GM21825 (cell line): Measurements from ENCODE around the gene RANBP10.
A peak's percentile ranks its signal among the peaks of the same experiment; 100 is the strongest.
"Not testable (repeated sequence)": the region's sequence is repeated elsewhere in the genome, so short reads cannot be mapped to it uniquely, and the experiment has no call there.

ENCODE experiments used
- ATAC-seq: cut with Tn5 transposase; IDR thresholded peaks from one replicate; pipeline ENCODE4 v1.9.1; 2021; ENCODE audit warnings: mild to moderate bottlenecking, moderate library complexity; ENCODE audit not compliant: unreplicated experiment

RANBP10 gene

DNA sequence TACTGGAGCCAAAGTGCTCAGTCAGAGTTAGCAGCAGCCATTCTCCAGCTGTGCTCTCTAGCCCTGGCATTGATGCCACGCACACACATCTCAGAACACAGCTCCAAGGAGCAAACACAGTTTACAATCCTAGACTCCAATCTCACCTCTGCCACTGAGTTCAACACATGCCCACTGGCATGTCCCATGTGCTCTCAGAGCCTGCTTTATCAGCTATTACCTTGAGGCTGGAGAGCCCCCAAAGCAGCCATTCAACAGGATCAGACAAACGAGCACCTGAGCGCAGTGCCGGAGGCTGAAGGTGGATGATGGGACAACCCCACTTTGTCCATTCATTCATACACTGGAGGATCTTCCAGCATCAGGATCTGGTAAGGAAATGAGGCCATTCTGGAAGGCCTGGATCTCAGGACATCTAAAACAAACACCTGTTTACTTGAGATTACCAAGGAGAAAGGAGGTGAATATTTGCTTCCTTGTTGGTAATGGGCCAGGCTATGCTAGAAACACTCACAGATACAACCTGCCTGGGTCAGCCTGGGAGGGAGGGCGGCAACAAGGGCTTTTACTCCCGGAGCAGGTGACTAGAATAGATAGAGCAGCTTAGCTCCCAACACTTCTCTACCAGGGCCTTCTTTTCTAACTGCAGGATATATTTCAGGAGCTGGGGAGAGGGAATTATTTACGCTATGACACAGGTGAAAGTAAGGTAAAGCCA is 25.4 kb downstream of the RANBP10 start:
- ATAC-seq, result no peak

GRCh38 chr16:67779256-67780014 is 26.9 kb downstream of the RANBP10 start:
- no peak for ATAC-seq

DNA sequence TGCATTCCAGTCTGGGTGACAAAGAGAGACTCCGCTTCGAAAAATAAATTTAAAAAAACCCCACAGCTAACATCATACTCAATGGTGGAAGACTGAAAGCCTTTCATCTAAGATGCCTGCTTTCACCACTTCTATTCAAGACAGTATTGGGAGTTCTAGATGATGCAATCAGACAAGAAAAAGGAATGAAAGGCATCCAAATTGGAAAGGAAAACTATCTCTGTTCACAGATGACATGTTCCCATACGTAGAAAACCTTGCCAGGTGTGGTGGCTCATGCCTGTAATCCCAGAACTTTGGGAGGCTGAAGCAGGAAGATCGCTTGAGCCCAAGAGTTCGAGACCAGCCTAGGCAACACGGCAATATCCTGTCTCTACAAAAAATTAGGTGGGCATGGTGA is 31.1 kb downstream of the RANBP10 start:
- ATAC-seq, result no peak

GRCh38 chr16:67774457-67774853 is 31.9 kb downstream of the RANBP10 start:
- no peak for ATAC-seq

- no peak for ATAC-seq
Observed at GRCh38 chr16:67773569-67774456, 32.5 kb downstream of the RANBP10 start.

DNA sequence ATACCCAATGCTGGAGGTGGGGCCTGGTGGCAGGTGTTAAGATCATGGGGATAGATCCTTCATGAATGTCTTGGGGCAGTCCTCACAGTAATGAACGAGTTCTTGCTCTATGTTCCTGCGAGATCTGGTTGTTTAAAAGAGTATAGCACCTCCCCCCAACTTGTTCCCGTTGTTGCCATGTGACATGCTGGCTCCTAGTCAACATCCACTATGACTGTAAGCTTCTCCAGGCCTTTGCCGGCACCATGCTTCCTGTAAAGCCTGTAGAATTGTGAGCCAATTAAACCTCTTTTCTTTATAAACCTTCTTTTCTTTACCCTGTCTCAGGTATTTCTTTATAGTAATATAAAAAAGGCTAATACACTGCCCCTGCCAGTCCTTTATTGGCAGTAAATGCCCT is 33.3 kb downstream of the RANBP10 start:
- ATAC-seq, result no peak

DNA sequence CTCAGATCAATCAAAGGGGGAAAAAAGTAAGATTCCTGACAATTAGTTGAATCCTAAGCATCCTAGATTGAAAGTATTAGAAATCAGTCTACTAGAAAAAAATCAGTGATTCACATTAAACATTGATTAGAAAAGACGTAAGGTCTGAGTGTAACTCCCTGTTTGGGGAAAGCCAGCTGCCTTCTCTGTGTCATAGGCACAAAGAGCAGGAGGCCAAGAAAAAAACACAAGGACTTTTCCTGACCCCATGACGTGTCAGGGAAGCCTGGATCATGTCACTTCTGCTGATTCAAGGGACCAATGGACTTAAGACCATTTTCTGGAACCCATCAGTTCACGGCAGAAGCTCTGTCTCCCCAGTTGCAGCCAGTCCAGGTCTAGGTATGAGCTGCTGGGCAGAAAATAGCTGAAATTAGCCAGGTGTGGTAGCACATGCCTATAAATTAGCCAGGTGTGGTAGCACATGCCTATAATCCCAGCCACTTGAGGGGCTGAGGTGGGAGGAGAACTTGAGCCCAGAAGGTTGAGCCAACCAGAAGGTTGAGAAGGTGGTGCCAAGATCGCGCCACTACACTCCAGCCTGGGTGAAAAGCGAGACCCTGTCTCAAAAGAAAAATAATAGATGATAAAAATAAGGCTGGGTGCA is 35.9 kb downstream of the RANBP10 start:
- no peak for ATAC-seq

- no peak for ATAC-seq
Observed at GRCh38 chr16:67767953-67768352, 38.4 kb downstream of the RANBP10 start.

- ATAC-seq, result no peak
Observed at GRCh38 chr16:67766291-67766690, 40.1 kb downstream of the RANBP10 start.

GRCh38 chr16:67764158-67764667 is 42.1 kb downstream of the RANBP10 start:
- ATAC-seq, result no peak

DNA sequence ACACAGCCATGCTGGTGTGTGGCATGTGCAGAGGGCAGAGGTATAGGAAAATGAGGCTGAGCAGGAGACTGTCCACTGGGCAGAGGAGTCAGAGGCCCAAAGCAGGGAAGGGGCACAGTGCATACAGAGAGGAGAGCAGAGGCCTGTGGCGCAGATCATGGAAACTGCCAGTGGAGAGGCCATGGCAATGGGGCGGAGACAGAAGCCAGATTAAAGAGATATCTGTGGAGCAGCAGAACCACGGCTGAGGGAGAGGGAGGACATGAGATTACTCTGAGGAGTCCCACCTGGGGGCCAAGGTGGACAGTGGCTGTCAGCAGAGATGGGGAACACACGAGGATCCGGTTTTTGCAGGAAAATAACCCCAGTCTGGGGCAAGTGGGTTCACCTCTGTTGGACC is 43.3 kb downstream of the RANBP10 start:
- no peak for ATAC-seq

DNA sequence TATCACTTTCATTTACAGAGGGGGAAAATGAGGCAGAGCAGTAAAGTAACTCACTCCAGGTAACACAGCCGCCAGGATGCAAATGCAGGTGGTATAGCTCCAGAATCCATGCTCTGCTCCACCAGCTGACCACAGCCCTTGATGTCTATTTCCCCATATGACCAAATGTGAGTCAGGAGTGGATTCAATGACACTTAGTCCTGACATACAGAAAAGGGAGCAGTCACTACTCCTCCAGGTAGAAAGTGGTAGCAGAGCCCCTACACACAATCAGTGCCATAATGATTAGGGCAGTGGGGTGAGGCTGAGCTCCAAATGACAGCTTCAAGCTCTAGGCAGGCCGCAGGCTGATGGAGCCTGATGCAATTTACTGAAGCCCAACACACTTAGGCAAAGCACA is 44.0 kb downstream of the RANBP10 start:
- ATAC-seq, result no peak

- ATAC-seq, result no peak
Observed at GRCh38 chr16:67761924-67762323, 44.4 kb downstream of the RANBP10 start.

DNA sequence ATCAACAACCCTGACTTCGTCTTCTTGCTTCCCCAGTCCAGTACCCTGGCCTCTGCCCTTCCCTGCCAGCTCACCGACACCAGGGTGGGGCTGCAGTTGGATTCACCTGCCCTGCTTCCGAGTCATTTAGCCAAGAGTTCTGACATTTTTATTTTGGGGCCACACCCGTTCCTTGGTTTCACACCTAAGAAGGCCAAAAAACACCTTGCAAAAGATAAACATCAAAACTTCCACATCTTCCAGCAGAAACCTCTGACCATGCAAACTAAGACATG is 45.5 kb downstream of the RANBP10 start:
- no peak for ATAC-seq

GRCh38 chr16:67760206-67760955 is 46.0 kb downstream of the RANBP10 start:
- ATAC-seq, result no peak

- ATAC-seq, result no peak
Observed at GRCh38 chr16:67758966-67759365, 47.4 kb downstream of the RANBP10 start.

DNA sequence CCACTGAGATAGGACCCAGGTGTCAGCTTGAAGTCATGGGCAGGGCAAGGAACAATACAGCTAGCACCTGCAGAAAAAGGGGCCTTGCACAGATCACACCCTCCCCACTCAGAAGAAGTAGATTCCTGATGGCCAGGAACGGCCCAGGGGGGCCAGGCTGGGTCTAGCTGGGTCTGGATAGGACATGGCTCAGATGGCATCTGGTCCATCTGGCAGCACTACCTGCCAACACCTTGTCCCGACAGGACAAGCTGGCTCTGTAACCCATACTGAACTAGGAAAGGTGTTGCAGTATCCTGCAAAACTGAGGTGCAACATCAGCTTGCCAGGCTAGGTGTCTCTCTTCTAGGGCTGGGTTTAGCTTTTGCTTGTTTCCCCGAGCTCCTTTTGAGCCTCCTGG is 48.4 kb downstream of the RANBP10 start:
- ATAC-seq, result no peak

DNA sequence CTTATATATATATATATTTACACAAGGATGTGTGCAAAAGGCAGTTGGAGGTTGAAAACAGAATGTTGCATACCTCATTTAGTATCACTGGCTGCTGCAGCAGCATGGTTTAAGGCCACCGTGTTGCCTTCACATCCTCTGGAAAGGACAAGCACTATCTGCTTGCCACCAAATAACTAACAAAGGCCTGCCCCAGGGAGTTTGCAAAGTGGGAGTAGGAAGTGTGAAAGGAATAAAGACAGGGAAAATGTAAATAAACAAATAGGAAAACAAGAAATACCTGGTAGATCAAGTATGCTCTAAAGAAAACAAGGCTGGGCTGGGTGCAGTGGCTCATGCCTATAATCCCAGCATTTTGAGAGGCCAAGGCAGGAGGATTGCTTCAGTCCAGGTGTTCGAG is 53.7 kb downstream of the RANBP10 start:
- no peak for ATAC-seq

GRCh38 chr16:67751331-67751730 is 55.0 kb downstream of the RANBP10 start:
- not testable (repeated sequence) for ATAC-seq

DNA sequence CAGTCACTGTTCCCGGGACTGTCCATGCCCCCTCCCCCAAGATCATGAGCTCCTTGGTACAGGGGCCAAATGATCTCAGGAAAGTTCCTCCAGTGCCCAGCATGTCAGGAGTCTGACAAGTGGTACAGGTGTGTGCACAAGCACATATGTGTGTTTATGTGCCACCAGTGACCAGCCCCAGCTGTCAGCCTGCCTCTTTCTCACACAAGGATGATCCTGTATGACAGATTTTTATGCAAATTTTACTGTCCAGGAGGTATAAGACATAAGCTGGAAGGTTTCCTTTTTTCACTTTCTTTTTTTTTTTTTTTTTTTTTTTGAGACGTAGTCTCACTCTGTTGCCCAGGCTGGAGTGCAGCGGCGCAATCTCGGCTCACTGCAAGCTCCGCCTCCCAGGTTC is 55.9 kb downstream of the RANBP10 start:
- peak; percentile 50 for ATAC-seq
